GM21515 (cell line): ENCODE measurements around the gene KLK5.

ENCODE experiments used
- ATAC-seq: cut with Tn5 transposase; IDR thresholded peaks from one replicate; pipeline ENCODE4 v1.9.1; 2021; ENCODE audit not compliant: unreplicated experiment

The KLK5 gene

DNA sequence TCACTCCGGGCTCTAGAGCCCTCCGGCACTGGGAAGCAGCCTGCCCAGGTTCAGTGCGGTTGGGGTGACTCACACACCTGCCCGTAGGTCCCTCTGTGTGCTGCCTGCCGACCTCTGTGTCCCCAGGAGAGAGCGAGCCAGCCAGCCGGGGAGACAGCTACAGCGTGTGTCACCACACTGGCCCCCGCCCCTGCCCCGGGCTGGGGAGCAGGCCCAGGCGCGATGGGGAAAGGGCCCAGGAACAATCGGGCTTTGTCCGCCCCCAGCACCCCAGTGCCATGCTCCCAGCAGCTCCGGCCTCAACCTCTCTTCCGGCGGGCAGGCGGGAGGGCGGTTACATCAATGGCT is 16.5 kb upstream of the KLK5 start, which contains the start of gene KLK6:
TSS of gene KLK6 (minus strand) at position 179 of the 348 bp plus-strand sequence. CDS start 1,487 bp downstream, outside the sequence.
- ATAC-seq, result no peak

DNA sequence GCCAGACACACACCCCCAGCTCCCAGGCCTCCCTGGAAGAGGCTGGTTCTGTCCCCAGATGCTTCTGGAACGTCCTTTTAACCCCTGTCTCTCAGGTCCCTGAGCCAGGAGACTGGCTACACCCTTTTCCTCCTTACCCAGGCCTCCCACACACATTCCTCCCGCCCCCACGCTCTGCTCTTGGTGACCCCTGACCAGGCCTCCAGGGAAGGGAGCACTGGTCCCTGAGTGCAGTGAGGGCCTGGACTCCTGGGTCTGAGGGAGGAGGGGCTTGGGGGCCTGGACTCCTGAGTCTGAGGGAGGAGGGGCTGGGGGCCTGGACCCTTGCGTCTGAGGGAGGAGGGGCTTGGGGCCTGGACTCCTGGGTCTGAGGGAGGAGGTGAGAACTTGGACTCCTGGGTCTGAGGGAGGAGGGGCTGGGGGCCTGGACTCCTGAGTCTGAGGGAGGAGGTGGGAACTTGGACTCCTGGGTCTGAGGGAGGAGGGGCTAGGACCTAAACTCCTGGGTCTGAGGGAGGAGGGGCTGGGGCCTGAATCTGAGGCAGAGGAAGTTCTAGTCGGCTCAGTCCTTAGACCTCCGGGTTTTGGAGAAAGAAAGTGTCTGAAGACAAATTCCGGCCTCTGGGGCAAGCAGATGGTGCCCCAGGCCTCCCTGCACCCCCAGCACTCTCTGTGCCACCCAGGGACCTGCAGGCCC is 16.0 kb upstream of the KLK5 start:
- no peak for ATAC-seq

DNA sequence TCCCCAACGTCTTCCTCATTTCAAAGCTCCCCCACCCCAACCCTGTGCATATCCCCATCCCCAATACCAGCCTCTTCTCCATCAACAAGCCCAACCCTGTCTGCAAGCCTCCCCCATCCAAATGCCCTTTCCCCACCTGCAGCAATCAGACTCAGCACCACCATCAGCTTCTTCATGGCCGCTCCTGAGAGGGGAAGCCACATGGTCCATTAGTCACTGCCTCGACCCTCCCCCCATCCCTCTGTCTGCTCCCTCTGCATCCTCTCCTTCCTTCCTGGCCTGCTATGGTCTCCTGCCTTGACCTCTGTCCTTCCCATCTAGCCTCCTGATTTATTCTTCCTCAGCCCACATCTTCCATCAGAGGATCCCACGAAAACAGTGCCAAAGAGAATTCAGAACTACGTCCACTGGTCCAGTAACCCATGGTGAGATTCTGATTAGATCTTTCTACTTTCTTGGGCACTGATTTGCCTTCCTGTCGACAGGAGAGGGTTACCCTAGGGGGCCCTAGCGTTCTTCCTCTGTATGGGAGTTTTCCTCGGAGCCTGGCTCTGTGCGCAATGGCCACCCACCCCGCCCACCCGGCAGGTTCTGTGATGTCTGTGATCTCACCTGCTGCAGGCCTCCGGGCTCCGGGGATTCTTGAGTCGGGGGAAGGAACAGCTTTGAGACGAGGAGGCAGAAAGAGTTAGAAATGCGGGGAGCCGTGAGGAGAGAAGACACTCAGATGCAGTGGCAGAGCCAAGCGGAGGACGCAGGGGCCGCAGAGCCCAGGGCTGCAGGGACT is 15.3 kb upstream of the KLK5 start:
- no peak for ATAC-seq

DNA sequence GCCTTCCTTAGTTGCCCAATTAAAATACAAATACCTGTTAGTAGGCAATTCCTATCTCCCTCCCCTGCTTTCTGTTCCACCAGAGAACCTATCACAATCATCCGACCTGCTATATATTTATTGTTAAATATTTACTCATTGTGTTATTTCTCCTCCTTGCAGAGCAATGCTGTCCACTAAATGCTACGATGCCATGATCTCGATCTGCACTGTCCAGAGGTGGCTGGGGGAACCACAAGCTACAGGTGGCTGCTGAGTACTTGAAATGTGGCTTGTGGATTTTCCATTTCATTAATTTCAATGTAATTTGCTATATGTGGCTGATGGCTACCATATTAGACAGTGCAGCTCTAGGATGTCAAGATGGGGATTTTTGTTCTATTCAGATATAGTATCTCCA is 11.4 kb upstream of the KLK5 start:
- no peak for ATAC-seq

DNA sequence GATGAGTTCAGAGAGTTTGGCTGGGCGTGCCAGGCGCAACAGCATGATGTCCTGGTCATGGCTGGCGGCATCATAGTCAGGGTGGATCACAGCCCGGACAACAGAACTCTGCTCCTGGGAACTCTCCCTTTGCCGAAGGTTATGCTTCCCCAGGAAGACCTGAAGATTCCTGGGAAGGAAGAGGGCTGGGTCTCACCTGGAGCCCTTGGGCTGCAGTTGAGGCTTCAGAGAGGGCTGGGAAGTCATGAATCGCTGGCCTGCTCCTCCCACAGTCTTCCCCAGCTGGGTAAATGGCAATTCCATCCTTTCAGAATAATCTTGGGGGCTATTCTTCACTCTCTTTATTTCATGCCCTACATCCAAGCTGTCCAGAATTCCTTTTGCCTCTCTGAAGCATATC is 10.5 kb upstream of the KLK5 start:
- ATAC-seq, result no peak

DNA sequence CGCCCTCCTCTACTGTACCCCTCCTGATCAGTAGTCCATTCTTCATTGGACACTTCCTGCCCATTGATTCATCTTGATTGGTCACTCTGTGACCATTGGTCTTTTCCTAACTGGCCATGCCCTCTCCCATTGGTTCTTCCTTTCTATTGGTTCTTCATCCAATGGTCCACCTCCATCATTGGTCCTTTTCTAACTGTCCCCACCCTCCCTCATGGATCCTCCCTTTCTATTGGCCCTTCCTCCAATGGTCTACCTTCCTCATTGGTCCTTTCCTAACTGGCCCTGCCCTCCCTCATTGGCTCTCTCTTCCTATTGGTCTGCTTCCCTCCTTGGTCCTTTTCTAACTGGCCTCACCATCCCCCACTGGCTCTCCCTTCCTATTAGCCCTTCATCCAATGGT is 9.4 kb upstream of the KLK5 start:
- ATAC-seq, result no peak

DNA sequence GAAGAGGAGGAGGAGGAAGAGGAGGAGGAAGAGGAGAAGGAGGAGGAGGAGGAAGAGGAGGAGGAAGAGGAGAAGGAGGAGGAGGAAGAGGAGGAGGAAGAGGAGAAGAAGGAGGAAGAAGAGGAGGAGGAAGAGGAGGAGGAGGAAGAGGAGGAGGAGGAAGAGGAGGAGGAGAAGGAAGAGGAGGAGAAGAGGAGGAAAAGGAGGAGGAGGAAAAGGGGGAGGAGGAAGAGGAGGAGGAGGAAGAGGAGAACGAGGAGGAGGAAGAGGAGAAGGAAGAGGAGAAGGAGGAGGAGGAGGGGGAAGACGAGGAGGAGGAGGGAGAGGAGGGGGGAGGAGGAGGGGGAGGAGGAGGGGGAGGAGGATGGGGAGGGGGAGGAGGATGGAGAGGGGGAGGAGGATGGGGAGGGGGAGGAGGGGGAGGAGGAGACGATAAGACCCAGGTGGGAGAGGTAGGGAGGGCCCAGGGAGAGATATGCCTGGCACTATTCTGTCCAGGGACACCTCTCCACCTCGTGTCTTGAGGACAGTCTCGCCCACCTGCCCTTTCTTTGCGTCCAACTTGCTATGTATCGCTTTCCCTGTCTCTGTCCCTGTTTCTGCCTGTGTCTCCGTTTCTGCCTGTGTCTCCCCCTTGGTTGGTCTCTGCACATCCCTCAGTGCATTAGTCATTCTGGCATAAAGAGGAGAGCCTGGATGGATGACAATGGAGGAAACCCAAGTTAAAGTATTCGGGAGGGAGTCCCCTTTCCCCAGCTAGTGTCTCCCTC is 7.1 kb upstream of the KLK5 start:
- ATAC-seq, result no peak

DNA sequence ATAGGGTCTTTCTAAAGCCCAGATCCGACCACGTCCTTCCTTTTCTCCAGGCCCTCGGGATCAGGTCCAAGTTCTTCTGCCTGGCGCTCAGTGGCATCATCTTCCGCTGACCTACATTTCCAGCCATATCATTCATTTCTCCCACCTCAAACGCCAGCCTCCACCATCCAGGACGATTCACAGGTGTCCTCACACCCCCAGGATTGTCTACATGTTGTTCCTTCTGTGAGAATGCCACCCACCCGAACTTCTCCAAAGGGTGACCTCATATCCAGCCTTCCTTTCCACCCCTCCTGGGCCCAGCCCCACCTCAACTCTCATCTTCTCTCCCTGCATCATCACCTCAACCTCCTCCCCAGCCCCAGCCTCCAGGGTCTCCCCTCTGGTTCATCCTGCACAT is 4.7 kb upstream of the KLK5 start:
- ATAC-seq, result no peak

DNA sequence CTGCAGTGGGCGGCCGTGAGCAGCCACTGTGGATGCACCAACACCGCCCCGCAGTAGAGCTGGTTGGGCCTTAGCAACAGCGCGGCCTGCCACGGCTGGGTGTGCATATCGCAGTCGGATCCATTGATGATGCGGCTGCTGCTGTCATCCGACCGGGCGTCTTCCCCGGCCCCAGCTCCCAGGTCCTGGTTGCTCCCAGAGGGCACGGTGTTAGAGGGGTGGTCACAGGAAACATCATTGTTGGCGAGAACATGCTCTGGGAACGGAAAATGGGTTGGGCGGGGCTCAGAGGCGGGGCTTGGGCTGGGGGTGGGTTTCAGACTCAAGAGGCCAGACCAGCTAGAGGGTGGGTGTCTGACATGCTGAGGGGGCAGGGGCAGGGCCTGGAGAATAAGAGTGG is 3.0 kb downstream of the KLK5 start:
- no peak for ATAC-seq

DNA sequence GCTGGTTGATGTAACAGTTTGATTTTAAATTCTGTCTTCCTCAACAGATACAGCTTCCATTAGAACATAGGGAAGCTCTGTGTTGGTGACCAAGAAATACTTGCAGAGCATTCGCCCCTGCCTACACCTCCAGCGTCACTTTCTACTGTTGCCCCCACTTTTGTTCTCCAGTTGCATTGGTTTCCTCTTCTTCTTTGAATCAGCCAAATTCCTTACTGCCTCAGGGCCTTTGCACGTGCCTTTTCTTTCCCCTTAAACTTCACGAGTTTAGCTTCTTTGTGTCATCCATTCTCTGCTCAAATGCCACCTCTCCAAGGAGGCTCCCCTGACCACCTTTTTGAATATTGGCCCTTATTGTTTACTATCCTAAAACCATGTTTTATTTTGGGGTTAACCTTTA is 5.7 kb downstream of the KLK5 start:
- ATAC-seq, result no peak

DNA sequence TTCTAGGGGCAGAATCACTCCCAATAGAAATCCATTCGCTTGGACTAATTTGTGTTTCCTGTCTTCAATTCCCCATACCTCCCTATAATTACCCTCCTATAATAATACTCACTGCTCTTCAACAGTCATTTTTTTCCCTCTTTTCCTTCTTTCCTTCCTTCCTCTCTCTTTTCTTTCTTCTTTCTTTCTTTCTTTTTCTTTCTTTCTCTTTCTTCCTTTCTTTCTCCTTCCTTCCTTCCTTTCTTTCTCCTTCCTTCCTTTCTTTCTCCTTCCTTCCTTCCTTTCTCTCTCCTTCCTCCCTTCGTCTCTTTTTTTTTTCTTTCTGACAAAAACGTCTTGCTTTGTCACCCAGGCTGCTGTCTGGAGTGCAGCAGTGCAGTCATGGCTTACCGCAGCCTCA is 8.0 kb downstream of the KLK5 start:
- no peak for ATAC-seq

DNA sequence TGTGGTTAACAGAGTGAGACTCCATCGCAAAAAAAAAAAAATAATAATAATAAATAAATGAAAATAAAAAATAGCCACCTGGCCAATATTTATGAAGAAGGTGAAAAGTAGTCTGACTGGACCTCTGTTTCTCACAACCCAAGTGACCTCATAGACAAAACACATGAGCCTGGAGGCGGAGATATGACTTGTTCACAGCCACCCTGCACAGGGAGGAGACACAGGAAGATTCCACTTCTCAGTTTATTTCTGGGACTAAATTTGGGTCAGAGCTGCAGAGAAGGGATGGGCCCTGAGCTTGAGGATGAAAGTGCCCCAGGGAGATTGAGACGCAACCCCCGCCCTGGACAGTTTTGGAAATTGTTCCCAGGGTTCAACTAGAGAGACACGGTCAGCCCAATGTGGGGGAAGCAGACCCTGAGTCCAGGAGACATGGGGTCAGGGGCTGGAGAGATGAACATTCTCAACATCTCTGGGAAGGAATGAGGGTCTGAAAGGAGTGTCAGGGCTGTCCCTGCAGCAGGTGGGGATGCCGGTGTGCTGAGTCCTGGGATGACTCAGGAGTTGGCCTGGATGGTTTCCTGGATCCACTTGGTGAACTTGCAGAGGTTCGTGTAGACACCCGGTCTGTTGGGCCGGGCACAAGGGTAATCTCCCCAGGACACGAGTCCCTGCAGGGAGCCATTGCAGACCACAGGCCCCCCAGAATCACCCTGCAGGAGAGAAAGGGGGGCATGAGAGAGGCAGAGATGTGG is 9.6 kb downstream of the KLK5 start:
- ATAC-seq, result no peak

DNA sequence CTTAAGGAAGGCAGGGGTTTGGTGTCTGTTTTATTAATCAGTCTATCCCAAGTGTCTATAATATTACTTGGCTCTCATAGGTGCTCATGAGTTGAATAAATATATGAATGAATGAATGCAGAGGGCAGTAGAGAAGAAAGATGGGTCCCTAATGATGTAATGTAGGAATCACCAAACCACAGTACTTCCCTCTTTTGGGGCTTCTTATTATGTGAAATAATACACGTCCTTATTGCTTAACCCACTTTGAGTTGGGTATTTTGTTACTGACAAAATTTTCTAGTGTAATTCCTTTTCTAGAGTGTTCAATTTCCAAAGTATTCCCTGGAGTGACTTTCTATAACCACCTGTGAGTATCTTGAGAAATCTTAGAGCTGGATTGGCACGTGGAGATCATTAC is 13.2 kb downstream of the KLK5 start:
- no peak for ATAC-seq

DNA sequence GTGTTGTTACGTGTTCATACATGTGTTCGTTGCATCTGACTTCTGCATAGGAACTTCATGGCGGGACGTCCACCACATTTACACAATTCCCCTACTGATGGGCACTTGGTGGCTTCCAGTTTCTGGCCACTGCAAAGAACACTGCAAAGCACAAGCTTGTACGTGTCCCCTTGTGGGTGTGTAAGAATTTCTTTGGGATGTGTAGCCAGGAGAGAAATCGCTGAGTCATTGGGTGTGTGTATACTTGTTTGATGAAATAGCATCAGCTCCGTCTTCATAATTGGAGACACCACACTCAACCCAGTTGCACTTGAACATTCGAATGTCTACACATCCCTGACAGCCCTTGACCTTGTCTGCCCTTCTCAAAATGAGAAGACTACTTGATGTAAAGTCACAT is 19.2 kb downstream of the KLK5 start:
- ATAC-seq, result no peak

DNA sequence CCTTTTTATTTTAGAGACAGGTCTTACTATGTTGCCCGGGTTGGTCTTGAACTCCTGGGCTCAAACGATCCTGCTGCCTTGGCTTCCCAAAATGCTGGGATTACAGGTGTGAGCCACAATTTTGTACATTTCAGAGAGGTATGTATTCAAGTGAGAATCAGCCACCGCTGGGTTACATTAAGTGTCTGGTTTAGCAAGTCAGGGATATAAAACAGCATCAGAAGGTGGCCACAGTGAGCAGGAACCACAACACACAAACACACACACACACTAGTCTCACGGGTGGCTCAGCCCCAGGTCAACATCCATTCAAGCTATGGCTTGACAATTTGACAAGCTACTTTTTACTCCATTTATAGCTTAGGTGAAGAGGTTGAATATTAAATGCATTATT is 20.2 kb downstream of the KLK5 start:
- ATAC-seq, result no peak

DNA sequence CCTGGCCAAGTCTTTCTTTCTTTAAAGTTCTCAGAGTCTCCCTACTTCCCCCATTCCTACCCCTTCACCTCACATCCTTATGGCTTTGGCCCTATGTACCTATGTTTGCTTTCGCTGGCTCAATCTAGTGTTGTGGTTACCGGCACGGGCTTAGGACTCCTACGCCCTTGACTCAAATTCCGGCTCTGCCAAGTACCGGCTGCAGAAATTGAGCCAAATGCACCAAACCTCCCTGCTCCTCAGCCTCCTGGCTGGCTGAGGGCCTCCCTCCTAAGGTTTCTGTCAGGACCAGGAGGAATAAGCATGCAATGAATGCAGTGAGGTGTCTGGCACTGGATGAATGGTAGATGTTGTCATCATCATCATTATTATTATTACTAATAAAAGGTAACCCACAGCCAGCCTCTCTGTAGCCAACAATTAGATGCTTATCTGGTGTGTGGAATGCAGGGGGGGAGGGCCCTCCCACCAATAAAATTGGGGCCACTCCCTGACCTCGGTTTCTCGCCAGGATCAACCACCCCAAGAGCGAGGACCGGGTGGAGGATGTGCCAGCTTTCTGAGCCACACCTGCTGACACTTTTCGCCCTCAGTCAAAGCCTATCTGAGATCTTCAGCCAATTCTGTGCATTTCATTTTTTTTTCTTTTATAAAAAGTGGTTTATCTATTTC is 20.7 kb downstream of the KLK5 start:
- no peak for ATAC-seq

DNA sequence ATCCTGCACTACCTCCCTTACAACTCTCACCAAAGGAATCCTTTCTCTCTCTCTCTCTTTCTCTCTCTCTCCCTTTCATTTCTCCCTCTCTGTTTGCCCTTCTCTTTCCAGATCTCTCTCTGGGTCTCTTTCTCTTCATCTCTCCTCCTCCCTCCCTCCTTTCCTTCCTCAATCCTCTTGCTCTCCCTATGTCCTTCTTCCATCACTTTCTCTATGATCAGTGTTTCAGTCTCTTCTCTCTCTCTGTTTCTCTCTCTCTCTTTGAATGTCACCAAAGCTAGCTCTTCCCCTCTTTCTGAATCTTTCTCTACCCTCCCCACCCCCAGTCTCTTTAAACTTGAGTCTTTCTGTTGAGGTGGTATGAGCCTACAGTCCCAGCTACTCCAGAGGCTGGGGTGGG is 21.8 kb downstream of the KLK5 start:
- ATAC-seq, result no peak

DNA sequence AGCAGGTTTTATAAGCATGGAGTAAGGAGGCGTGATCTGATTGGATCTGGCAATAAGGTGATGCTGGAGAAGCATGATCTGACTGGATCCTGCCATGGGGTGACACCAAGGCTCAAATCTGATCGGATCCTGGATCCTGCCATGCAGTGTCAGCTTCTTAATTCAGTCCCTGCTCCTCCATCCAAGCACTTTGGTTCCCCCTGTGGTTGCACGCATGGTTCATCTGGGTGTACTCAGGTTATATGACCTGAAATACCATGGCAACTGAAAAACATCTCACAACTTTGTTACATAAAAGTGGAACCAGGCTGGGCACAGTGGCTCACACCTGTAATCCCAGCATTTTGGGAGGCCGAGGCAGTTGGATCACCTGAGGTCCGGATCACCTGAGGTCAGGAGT is 24.0 kb downstream of the KLK5 start:
- no peak for ATAC-seq

DNA sequence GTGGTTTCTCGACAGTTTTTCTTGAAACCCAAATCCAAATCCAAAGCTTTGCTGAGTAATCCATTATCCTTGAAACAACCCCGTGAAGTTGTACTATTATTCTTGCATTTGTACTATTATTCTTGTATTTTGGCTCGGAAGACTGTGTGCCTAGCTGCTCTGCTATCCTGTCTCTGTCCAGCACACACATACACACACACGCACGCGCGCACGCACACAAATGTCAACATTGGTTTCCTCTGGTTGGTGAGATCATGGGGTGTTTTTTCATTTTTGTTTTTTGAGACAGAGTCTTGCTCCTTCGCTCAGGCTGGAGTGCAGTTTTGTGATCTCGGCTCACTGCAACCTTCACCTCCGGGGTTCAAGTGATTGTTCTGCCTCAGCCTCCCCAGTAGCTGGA is 26.7 kb downstream of the KLK5 start:
- ATAC-seq, result no peak

DNA sequence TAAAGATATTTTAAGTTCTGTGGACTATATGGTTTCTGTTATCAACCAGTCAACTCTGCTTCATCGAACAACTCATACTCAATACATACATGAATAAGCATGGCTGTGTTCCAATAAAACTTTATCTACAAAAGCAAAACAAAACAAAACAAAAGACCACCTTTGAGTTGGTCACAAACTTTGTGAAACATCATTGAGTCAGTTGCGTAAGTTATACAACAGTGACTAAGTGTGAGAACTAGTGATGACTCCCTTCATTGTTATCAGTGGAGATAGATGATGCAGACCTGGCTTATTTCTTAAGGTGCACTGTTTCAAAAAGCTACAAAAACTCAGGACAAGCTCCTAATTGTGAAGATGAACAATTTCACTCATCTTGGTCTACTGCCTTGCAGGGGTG is 27.1 kb downstream of the KLK5 start:
- ATAC-seq, result no peak

DNA sequence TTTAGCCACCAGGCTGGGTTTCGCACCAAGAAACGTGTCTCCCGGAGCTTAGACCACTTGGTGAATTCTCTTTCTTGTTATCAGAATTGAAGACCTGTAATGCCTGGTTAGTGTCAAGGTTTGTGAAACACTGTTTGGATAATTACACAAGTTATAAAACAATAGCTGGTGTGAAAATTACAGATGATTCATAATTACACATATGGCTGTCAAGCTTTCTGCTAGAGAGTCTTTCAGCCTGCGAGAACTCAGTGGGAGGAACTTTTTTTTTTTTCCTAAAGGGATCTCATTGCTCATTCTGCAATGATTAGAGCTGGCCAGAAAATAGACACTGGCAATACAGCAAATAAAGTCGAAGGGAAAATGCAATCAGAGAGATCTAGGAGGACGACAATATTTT is 28.3 kb downstream of the KLK5 start:
- no peak for ATAC-seq
